Ovary (tissue), 3 donors: Measurements from ENCODE around the gene CTNNA1.

Source experiments
- POLR2A ChIP-seq: fragments of 450-650 bp; IDR thresholded peaks from one replicate; pipeline ENCODE4 v1.6.1; 2017; ENCODE audit warnings: antibody characterized with exemption, mild to moderate bottlenecking, moderate library complexity
- TF ChIP-seq, protein P1 (sequence below), 3 donors: fragments of 450-650 bp in 2 of 3; fragments of 200-600 bp in 1 of 3; IDR thresholded peaks; one replicate each; pipeline versions ENCODE4 v1.5.1 to v1.8.0; 2016 to 2022; ENCODE audit warnings: antibody characterized with exemption in 3 of 3, mild to moderate bottlenecking in 1 of 3
- donor health status: DM: no; HTN: no; CAD: no.

DNA sequence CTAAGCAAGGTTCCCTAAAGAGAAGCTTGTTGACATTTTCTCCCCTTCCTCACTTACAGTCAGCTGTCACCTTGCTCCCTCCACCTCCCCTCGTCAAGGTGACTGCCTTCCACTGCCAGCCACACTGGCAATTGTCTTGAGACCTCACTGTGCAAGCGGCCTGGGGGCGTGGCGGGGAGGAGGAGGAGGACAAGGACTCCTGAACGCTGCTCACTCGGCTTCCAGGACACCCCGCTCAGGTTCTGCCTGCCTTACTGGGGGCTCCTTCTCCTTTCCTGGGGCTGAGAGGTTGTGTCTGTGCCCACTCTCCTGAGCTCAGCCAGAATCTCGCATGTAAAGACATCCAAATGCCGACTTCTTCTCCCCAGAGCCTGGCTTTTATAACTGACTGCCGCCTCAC is 182.2 kb downstream of the CTNNA1 start:
- no peak for TF ChIP-seq POLR2A
- TF ChIP-seq, protein P1, sequence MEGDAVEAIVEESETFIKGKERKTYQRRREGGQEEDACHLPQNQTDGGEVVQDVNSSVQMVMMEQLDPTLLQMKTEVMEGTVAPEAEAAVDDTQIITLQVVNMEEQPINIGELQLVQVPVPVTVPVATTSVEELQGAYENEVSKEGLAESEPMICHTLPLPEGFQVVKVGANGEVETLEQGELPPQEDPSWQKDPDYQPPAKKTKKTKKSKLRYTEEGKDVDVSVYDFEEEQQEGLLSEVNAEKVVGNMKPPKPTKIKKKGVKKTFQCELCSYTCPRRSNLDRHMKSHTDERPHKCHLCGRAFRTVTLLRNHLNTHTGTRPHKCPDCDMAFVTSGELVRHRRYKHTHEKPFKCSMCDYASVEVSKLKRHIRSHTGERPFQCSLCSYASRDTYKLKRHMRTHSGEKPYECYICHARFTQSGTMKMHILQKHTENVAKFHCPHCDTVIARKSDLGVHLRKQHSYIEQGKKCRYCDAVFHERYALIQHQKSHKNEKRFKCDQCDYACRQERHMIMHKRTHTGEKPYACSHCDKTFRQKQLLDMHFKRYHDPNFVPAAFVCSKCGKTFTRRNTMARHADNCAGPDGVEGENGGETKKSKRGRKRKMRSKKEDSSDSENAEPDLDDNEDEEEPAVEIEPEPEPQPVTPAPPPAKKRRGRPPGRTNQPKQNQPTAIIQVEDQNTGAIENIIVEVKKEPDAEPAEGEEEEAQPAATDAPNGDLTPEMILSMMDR (IDR thresholded peaks at IDR 0.05): no peak
